ENCODE measurements around the gene CDYL. TPM values are rescaled to one million over a fixed set of nuclear protein-coding genes. Genes with fewer than 3 reads are reported as not detected.

Gene CDYL
- polyA plus RNA-seq, 1 of the 3 experiments (the other 2 are of a cell fraction), result 13.3 TPM

- DNase-seq, result no peak
- Histone ChIP-seq H3K27me3 (ENCODE audit: insufficient read depth) (no peaks in the 10 kb centered on the region), H3K9me3 (no peaks in the 10 kb centered on the region), H3K4me1 (ENCODE audit: control insufficient read depth in 1 of 2, insufficient read depth in 2 of 2, low read depth in 1 of 2, low read length in 1 of 2) (peaks cover 19 to 25% of the 10 kb centered on the region in 2 experiments; a peak in 3 of 4 replicates), H3K9ac (no peak overlapping the region), H3K4me3 (ENCODE audit: low read depth in 2 of 2, low read length in 1 of 2) (no peak overlapping the region), H4K20me1 (ENCODE audit: insufficient read depth) (peaks cover 10% of the 10 kb centered on the region), H3K4me2 (no peak overlapping the region), H3K9me2 (no peaks in the 10 kb centered on the region), H3K27ac (ENCODE audit: low read depth in 2 of 2, low read length in 1 of 2) (no peak overlapping the region), H3F3A (replicated peaks; ENCODE audit: insufficient read depth) (no peaks in the 10 kb centered on the region), H3K79me2 (ENCODE audit: insufficient read depth) (peaks cover 26% of the 10 kb centered on the region), H2AFZ (ENCODE audit: low read depth) (no peak overlapping the region), H3K36me3 (replicated peaks in 1 of 2; ENCODE audit: control insufficient read depth in 1 of 2, insufficient read depth in 2 of 2, low read length in 1 of 2) (no peaks in the 10 kb centered on the region)
- ChIA-PET POLR2A (interaction anchor here (0.6 kb wide), 1 partner anchor 24 kb away, joined by 3 read pairs; no protein-coding TSS in a partner anchor), CTCF (no interaction called here)
- TF ChIP-seq MXI1 (IDR thresholded peaks at IDR 0.05; ENCODE audit: low read depth, low read length) (no peak), EP300 (IDR thresholded peaks at IDR 0.05; ENCODE audit: borderline replicate concordance in 1 of 2, low read depth in 1 of 2, low read length in 1 of 2) (no peak), NRF1 (IDR thresholded peaks at IDR 0.05; ENCODE audit: low read depth, low read length) (no peak), CHD2 (IDR thresholded peaks at IDR 0.05; ENCODE audit: low read length, partially characterized antibody) (no peak), RCOR1 (IDR thresholded peaks at IDR 0.05; ENCODE audit: low read length) (no peak), JUND (IDR thresholded peaks at IDR 0.05) (no peak), USF1 (IDR thresholded peaks at IDR 0.05; ENCODE audit: borderline replicate concordance, low read depth) (no peak), POLR2AphosphoS5 (IDR thresholded peaks at IDR 0.05; ENCODE audit: low read depth, low read length) (no peak), NFIC (IDR thresholded peaks at IDR 0.05; ENCODE audit: borderline replicate concordance) (no peak), CTCF (IDR thresholded peaks at IDR 0.05) (no peak), TEAD4 (IDR thresholded peaks at IDR 0.05; ENCODE audit: borderline replicate concordance, insufficient read depth) (no peak), GATA2 (CRISPR knock-in tag; IDR thresholded peaks at IDR 0.05) (no peak), EZH2phosphoT487 (IDR thresholded peaks at IDR 0.05; ENCODE audit: borderline replicate concordance, low read depth) (no peak), TCF12 (IDR thresholded peaks at IDR 0.05) (no peak), MEF2A (IDR thresholded peaks at IDR 0.05; ENCODE audit: borderline replicate concordance, low read depth) (no peak)
- TF ChIP-seq, protein P1, sequence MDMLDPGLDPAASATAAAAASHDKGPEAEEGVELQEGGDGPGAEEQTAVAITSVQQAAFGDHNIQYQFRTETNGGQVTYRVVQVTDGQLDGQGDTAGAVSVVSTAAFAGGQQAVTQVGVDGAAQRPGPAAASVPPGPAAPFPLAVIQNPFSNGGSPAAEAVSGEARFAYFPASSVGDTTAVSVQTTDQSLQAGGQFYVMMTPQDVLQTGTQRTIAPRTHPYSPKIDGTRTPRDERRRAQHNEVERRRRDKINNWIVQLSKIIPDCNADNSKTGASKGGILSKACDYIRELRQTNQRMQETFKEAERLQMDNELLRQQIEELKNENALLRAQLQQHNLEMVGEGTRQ (IDR thresholded peaks at IDR 0.05; ENCODE audit: borderline replicate concordance, low read depth, low read length), result no peak
- 87% methylated on average over 10 of the region's 11 CpGs for WGBS (ENCODE audit: low lambda C conversion rate)
Measured at GRCh38 chr6:4931530-4932227, 155.5 kb downstream of the CDYL start.
